KBM-7 (cell line): ENCODE results near the gene KIF13A.
"Not testable (repeated sequence)": the region's sequence is repeated elsewhere in the genome, so short reads cannot be mapped to it uniquely, and the experiment has no call there.

Experiments
- DNase-seq: peaks from one replicate; pipeline ENCODE4 v3.0.0-alpha.2; 2015
- in situ Hi-C: fragments of 300-500 bp; cut with MboI; formaldehyde crosslinking; loops from 2 replicates; pipeline ENCODE4 v1.14.3; 2020; ENCODE audit warnings: low sequenced_read_pairs, low pct_unique_long_range_greater_than_20kb, mixed read lengths

KIF13A gene

DNA sequence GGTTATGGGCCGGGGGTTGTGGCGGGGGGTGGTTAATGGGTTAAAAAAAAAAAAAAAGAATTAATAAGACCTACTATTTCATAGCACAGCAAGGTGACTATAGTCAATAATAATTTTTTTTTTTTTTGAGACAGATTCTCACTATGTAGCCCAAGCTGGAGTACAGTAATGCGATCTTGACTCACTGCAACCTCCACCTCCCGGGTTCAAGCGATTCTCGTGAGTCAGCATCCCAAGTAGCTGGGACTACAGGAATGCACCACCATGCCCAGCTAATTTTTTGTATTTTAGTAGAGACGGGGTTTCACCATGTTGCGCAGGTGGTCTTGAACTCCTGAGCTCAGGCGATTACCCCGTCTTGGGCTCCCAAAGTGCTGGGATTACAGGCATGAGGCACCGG lies 75.8 kb downstream of the KIF13A start:
- in situ Hi-C loops, DNase-seq: not testable (repeated sequence)

DNA sequence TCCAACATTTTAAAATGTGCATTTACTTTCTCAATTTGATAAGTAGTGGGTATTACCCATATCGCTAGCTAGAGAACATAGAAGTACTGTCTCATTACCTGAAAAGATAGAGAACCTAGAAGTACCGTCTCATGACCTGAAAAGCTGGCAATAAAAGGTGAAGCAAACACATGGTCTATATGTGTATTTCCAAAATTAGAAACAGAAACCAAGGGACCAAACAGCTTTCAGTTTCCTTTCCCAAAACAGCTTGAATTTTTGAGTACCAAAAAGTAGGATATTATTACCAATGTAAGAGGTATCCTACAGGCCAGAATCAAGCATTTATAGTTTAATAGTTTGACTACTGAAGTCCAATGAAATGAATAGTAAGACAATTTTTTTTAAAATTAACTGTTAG lies 77.2 kb downstream of the KIF13A start:
- no peak for DNase-seq
- in situ Hi-C loops, result no loop called here

DNA sequence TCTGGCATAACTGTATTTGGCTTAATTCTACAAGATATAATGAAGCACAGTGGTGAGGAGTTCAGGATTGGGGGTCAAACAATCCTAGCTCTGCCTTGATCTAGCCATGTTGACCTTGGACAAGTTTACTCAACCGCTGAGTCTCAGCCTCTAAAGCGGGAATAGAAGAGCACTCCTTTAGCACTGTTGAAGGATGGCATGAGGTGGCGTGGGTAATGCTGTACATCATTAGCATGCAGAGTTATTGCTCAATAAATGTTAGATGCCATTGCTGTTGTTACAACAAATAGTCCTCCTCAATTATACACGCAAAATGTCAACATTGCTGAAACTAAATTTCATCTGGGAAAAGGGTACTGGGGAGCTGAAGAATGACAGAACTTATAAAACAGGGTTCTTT lies 78.6 kb downstream of the KIF13A start:
- no peak for DNase-seq

DNA sequence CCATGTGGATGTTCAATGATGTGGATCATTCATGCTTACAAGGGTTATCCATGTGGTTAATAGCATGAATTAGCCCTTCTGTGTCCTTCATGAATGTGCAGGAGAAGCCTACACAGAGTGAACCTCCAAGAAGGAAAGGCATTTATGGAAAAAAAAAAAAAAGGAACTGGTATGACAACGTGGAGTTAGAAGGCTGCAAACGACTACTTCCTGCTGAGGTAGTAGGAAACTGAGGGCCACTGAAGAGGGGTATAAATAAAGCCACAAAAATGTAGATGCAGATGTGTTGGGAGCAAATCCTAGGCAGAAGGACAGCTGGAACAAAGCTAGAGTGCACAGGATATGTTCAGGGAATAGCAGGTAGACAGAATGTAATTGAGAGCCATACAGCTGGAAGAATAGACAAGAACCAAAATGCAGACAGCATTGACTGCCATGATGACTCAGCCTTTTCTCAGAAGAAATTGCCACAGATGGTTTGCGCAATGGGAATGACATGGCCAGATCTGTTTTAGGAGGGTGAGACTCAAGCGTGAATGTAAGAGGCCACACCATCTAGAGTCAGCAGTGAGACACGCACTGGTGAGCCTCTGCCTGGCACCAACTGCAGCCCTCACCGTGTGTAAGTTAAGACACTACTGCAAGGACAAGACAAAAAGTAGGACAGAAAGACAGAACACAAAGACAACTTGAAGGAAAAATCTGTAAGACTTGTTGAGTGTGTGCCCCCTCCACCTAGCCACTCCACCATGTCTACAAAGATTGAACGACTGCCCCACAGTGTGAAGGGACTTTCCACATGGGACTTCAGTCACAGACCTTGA lies 79.8 kb downstream of the KIF13A start:
- peak; percentile 97 for DNase-seq
- in situ Hi-C loops, result no loop called here

More for the DNA sequence above, 78.6 kb downstream of the KIF13A start:
- in situ Hi-C loops, result no loop called here

DNA sequence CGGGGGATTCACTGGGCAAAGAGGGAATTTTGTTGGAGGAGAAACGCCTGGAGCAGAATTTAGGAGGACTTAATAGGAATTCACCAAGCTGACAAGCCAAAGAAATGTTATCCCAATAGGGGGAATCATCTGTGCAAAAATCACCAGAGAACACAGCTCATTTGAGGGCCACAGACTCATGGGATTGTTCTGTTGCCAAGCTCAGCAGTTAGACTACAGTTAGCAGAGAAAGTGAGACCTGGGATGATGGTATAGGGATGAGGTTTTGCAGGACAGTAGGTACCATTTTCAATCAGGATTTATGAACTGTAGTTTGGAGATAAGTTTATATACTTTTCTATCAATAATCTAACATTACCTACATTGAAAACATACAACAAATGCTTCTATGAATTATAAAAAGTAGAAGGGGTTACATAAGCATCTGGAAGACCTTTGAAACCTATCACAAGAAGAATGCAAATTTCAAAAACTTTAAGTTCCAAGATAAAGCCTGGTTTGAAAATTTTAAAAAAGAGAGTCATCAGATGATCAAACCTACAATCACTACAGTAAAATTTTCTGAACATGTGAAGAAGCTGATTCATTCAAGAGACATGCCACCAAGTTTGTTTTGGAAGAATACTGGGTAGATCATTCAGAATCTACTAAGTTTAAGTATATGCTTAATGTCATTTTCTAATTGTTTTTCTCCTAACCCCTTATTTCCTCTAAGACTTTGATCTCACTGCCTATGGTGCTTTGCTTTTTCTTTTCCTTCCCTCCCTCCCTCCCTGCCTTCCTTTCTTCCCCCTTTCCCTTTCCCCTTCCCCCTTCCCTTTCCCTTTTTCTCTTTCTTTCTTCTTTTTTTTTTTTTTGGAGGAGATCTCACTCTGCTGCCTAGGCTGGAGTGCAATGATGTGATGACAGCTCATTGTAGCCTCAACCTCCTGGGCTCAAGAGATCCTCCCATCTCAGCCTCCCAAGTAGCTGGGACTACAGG lies 81.5 kb downstream of the KIF13A start:
- DNase-seq, result no peak
- in situ Hi-C loops, result no loop called here

DNA sequence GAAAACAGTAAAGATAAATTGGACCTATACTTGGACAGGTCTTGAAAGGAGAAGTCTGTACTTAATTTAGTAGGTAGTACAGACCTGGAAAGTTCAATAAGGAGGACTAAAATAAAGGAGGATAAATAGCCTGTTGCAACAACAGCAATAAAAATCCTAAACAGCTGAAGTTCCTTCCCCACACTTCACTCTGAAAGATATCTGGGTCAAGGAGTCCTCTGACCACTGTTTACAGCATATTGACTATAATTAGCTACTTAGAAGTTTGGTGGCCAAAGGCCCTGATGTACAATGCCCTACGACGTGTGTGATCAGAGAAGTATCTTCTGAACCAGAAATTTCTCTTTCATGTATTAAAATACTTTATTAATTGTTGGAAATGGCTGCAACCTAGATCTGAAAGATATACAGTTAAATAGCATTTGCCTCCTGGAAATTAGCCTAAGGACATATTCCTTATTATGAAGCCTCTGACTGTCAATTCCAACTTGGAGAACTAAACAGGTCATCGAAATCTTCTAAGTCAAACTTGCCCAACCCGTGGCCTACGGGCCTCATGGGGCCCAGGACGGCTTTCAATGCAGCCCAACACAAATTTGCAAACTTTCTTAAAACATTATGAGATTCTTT lies 82.8 kb downstream of the KIF13A start:
- no peak for DNase-seq
- in situ Hi-C loops, result no loop called here

DNA sequence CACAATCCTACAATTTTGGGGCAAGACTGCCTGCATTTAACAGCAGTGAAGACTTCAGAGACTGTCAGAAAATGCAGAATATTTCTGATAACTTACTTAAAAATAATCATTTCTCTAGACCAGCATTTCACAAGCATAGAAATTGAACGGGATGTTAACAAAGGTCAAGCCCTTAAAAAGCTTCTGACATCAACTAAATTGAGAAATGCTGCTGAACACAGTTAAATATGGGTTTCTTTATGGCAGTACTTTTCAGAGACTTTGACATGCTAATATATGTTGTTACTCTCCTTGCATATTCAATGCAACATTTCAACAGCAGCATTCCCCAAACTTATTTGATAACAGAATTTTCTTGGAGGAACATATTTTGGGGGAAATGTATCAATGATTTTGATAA lies 84.5 kb downstream of the KIF13A start:
- no peak for DNase-seq
- in situ Hi-C loops, result no loop called here

DNA sequence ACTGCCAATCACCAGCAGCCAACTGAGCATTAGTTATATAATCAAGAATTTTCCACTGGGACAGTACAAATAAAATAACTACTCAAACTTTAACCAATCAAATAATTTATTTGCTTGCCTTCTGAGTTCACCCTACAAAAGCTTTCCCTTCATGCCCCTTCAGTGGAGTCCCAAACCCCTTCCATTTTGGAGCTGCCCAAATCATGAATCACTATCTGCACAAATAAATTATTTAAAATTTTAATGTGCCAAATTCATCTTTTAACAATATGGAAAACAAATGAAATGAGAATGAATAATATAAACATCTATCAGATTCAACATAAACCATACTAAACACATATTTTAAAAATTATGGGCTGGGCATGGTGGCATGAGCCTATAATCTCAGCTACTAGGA lies 85.9 kb downstream of the KIF13A start:
- DNase-seq, result no peak
- in situ Hi-C loops, result no loop called here

DNA sequence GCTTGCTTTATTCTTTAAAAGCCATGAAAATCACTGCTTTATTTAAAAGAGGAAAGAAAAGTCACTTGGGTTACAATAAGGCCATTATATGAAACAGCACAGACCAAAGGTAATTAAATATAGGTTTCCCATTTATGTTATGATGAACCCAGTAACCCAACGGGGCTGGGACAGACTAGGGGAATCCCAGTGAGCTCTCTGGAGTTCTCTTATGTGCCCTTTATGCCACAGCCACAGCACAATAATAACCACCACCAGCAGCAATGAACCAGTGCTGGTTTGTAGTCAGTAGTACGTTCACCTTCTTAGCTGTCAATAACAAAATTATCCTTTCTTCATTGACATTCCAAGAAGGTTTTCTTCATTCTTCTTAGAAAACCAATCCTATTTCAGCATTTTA lies 87.4 kb downstream of the KIF13A start:
- in situ Hi-C loops, result no loop called here

DNA sequence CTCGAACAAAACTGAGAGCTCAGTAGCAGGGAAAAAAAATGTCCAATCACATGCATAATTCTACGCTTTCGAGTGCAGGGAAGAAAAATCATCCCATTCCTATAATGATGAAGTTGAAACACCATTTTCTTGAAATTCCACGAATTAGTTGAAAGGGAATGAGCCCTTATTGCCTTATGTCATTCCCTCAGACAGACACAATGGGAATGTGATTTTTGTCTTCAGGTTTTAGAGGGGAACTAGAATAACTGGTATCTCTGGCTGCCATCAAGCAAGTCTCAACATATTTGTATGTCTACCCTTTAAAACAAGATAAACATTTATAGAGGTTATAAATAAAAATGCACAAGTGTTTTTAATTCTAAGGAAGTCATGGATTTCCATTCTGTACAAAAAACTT lies 87.9 kb downstream of the KIF13A start:
- in situ Hi-C loops, result no loop called here
- DNase-seq, result no peak

More for the DNA sequence above, 87.4 kb downstream of the KIF13A start:
- DNase-seq, result no peak

DNA sequence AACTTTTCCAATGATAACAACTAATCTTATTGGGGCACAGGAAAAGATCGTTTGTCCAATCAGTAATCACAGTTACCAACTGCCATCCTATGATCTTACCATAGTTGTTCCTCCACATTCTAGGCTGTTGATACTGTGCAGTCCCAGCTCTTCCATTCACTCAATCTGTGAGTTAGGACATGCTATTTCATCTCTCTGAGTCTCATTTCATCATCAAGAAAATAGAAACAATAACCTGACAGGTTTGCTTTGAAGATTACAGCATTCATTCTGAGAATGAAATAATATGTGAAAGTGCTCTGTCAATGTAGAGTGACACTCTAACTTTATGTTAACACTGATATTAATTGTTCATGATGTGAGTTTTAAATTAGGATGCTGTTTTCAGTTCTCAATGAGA lies 89.8 kb downstream of the KIF13A start:
- in situ Hi-C loops, result no loop called here
- no peak for DNase-seq

DNA sequence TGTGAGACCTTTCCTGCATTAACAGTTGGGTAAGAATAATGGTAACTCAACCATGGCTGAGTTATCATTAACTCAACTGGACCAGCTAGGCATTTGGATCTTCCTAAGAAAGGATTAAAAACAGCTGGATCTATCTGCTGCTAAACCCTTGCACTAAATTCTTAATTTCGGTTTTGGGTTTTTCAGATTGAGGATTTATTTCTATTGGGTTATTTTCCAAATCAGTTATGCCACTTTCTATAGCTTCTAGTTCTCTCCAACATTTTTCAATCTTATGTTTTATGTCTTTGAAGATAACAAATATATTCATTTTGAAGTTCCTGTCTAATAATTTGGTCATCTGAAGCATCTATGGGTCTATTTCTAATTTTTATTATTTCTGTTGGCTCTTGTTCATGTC lies 92.5 kb downstream of the KIF13A start:
- DNase-seq, result no peak
- in situ Hi-C loops, result no loop called here

DNA sequence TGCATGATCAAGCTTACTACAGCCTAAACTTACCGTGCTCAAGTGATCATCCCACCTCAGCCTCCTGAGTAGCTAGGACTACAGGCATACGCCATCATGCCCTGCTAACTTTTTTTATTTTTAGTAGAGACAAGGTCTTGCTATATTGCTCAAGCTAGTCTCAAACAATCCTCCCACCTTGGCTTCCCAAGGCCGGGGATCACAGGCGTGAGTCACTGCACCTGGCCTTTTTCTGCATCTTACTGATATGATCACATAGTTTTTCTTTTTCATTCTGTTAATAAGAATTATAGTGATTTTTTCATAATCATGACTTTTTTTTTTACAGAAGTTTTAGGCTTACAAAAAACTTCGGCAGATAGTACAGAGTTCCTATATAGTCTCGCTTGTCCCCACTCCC lies 93.2 kb downstream of the KIF13A start:
- in situ Hi-C loops, result no loop called here
- no peak for DNase-seq

DNA sequence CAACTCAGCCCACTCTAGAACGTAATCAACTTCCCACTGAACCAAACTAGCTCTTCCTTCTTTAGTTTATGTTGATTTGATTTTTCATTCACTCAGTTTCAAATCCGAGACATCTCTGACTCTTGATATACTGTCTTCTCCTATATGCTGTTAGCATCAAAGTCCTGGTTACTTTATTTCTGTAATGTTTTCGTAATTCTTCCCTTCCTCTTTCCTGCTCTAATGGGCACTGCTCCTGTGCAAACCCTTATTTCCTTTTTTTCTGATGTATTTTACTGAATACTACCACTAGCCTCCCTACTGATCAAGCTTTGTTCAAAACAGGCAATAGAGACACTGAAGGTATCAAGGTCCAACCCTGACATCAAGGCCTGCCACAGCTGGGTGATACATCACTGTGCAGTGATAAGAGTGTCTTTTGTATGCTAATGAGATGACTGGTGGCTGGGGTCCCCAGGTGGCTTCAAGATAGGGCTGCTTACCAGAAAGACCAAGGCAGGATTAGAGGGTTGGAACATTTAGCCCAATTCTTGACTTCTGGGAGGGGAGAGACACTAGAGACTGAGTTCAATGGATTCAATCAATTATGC lies 95.2 kb downstream of the KIF13A start:
- in situ Hi-C loops, result no loop called here
- no peak for DNase-seq

DNA sequence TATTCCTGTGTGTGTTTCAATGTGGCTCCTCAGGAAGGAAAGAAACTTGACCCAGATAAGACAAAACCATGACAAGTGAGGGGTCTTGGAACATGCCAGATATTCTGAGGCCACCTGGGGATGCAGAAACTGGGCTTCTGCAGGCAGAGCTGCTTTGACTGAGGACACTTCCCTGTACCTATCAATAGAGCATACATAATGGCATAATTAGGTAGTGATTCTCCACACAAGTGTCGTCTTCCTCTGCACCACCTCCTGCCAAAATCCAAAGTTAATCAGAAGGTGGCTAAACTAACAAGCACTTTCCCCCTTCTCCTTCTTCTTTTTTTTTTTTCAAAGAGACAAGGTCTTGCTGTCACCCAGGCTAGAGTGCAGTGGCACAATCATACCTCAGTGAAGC lies 97.1 kb downstream of the KIF13A start:
- in situ Hi-C loops, result no loop called here
- DNase-seq, result no peak

DNA sequence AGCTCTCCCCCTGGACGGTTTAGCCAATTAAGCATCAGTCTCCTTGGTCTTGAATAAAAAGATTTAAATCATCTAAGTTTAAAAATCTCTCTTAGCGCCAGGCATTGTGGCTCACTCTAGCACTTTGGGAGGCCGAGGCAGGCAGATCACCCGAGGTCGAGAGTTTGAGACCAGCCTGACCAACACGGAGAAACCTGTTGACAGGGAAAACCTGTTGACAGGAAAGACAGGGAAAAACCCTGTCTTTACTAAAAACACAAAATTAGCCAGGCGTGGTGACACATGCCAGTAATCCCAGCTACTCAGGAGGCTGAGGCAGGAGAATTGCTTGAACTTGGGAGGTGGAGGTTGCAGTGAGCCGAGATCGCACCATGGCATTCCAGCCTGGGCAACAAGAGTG lies 97.7 kb downstream of the KIF13A start:
- in situ Hi-C loops, DNase-seq: not testable (repeated sequence)

DNA sequence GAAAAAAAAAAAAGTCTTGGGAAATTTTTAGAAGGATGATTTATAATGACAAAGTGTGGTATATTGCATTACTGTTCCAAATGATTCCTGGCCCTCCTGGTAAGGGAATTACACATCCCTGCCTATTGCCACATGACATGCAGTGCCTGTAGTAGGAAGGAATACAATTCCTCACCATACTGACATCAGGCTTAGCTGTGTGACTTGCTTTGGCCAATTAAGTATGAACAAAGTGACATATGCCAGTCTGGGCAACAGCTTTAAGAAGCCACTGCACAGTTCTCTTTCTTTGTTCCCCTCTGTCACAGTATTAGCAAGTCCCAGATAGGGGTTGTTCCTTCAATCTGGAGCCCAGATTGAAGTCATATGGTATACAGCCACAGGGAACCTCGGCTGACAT lies 100.5 kb downstream of the KIF13A start:
- in situ Hi-C loops, result no loop called here
- no peak for DNase-seq

DNA sequence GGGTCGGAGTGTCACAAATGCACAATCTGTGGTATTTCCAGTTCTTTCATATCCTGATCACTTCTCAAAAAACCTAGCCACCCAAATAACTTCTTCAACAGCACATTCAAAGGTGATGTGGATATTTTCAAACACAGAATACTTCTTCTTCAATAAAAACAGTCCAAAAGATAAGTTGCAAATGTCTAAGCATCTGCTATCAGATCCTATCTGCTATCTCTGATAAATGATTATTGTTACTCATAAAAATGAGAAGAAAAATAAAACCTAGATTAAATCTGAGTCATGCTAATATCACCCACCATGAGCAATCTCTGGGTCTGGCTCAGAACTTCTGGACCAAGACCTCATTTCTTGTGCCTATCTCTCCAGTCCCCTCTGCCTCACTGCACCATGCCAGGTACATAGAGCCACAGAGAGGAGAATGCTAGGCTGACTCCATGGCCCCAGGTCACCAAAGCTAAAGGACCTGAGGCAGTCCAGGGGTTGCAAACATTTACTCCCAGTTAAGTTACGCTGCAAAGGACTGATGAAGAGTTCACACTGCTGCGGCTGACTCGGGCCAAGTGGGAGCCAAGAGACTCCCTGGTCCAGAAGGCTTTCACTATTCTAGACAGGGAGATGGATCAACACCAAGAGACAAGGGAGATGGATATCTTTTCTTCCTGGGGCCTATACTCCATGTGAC lies 101.4 kb downstream of the KIF13A start:
- in situ Hi-C loops, result no loop called here
- no peak for DNase-seq
